Fibroblast of the aortic adventitia (primary cell): Measurements from ENCODE around the gene RIT1. TPM values are rescaled to one million over a fixed set of nuclear protein-coding genes. Genes with fewer than 3 reads are reported as not detected.

ENCODE experiments used
- DNase-seq: peaks from one replicate; pipeline ENCODE4 v3.0.0-alpha.2; 2010; ENCODE audit warnings: low read depth
- H3K4me3 ChIP-seq: 2 replicates; pipeline ENCODE4 v1.5.1; 2011; ENCODE audit warnings: low read depth, mild to moderate bottlenecking, control low read depth, low read length, moderate library complexity
- total RNA-seq: library from RNA; depleted of rRNA; stranded (reverse); fragments of >200 nt; gene quantifications from 2 replicates; pipeline ENCODE4 v1.2.3, GENCODE V29; 2012; ENCODE audit warnings: low replicate concordance
- TF ChIP-seq, protein P1 (sequence below): IDR thresholded peaks from 2 replicates; pipeline ENCODE4 v1.5.1; 2011; ENCODE audit warnings: mild to moderate bottlenecking, low read length, control low read depth, inconsistent platforms; ENCODE audit not compliant: insufficient read depth

The RIT1 gene
- total RNA-seq, 1 donor: 33.7 TPM

DNA sequence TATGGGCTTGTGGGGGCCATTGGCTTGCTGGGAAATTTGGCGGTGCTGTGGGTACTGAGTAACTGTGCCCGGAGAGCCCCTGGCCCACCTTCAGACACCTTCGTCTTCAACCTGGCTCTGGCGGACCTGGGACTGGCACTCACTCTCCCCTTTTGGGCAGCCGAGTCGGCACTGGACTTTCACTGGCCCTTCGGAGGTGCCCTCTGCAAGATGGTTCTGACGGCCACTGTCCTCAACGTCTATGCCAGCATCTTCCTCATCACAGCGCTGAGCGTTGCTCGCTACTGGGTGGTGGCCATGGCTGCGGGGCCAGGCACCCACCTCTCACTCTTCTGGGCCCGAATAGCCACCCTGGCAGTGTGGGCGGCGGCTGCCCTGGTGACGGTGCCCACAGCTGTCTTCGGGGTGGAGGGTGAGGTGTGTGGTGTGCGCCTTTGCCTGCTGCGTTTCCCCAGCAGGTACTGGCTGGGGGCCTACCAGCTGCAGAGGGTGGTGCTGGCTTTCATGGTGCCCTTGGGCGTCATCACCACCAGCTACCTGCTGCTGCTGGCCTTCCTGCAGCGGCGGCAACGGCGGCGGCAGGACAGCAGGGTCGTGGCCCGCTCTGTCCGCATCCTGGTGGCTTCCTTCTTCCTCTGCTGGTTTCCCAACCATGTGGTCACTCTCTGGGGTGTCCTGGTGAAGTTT, 30.8 kb upstream of the RIT1 start:
- TF ChIP-seq, protein P1, sequence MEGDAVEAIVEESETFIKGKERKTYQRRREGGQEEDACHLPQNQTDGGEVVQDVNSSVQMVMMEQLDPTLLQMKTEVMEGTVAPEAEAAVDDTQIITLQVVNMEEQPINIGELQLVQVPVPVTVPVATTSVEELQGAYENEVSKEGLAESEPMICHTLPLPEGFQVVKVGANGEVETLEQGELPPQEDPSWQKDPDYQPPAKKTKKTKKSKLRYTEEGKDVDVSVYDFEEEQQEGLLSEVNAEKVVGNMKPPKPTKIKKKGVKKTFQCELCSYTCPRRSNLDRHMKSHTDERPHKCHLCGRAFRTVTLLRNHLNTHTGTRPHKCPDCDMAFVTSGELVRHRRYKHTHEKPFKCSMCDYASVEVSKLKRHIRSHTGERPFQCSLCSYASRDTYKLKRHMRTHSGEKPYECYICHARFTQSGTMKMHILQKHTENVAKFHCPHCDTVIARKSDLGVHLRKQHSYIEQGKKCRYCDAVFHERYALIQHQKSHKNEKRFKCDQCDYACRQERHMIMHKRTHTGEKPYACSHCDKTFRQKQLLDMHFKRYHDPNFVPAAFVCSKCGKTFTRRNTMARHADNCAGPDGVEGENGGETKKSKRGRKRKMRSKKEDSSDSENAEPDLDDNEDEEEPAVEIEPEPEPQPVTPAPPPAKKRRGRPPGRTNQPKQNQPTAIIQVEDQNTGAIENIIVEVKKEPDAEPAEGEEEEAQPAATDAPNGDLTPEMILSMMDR: no peak
- no peak overlapping the region for H3K4me3 ChIP-seq
- DNase-seq: no peak

DNA sequence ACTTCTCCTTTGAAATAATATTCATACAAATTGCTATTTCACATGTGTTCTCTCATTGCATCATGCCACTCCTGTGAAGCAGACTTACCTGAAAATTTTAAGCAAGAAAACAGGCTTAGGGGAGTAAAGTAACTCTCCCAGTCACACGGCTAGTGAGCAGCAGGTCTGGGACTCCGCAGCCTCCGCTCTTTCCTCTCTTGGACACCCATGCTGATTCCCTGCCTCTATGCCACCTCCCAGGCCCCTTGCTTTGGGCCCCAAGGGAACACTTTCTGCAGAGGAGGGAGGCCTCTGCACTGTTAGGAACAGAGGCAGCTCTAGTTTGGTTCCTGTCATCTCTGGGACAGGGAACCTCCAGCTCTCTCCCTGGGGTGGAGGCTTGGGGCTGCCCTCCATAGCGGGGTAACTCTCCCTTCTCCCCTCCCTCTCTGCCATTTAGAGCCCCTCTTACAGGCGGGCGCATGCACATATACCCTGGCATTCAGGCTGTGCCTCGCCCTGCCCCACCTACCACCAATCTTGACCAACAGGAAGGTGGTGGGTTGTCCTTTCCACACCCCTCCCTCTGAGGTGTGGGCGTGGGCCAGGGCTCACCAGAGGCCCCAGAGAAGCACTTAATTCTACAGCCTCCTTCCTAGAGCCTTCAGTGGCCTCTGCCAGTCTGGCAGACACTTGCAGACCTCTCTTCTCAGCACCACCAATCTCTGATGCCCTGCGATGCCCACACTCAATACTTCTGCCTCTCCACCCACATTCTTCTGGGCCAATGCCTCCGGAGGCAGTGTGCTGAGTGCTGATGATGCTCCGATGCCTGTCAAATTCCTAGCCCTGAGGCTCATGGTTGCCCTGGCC, 30.1 kb upstream of the RIT1 start, which contains the start of gene RXFP4:
Gene RXFP4 (plus strand): TSS at position 646 of the 852 bp plus-strand sequence. CDS start 72 bp downstream, at position 718.
- DNase-seq: peak; percentile 53
- TF ChIP-seq, protein P1: no peak
- no peak within 1 kb of the TSS for H3K4me3 ChIP-seq

DNA sequence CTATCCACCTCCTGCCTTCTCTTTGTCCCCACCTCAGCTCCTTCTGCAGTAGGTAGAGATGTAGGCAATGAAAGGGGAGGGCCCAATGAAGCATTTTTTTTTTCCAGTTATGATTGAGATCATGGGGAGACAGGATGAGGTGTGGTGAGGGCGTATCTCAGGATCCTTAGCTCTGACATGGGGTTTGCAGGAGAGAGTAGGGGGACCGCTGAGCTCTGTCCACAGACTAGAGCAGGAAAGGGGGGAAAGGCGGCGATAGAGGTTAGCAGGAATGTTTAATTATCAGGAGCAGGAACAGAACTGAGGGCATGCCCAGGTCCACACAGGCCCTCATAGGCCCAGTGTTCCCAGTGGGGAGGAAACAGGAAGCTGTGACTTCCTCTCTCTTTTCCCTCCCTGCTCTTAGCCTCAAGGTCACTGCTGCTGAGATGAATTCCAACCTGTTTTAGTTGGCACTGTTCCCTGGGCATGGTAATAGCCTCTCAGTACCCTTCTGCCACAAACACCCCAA, 29.4 kb upstream of the RIT1 start:
- H3K4me3 ChIP-seq: no peak overlapping the region
- TF ChIP-seq, protein P1: no peak
- peak; percentile 76 for DNase-seq

DNA sequence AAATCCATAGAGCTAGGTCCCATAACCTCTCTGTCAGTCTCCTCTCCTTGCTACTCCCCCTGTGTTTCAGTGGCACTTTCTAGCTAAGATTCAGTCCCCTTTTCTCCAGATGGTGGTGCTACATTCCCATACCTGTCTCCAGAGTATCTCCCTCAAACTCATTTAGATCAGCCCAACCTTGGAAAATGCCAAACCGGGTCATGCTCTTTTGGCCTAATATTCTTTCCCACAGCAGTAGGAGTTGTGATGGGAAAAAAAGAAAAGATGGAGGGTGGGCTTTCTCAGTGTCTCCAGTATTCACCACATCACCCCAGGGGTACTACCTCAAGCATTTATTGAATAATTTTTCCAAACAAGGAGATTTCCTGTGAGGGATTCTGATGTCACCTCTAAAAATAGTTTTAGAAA, 27.1 kb upstream of the RIT1 start:
- H3K4me3 ChIP-seq: no peak overlapping the region
- TF ChIP-seq, protein P1: peak; percentile 69
- DNase-seq: peak; percentile 80

DNA sequence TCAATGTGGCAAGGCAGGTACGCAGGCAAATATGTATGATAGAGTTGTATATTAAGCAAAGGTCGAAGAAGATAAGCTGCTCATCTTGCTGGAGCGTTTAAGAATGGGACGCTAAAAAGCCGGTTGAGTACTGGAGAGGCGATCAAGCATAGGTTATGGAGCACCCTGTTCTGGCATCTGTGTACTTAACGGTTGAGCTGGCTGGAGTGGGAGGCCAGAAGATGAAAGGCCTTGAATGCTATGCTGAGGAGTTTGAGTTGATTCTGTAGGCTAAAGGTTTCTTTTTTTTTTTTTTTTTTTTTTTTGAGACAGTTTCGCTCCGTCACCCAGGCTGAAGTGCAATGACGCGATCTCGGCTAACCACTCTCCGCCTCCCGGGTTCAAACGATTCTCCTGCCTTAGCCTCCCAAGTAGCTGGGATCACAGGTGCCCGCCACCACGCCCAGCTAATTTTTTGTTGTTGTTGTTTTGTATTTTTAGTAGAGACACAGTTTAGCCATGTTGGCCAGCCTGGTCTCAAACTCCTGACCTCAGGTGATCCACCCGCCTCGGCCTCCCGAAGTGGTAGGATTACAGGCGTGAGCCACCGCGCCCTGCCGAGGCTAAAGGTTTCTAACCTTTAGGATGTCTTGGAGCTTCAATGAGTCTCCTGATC, 23.9 kb upstream of the RIT1 start:
- TF ChIP-seq, protein P1: no peak
- peak overlapping the region; percentile 69 for H3K4me3 ChIP-seq
- no peak for DNase-seq

DNA sequence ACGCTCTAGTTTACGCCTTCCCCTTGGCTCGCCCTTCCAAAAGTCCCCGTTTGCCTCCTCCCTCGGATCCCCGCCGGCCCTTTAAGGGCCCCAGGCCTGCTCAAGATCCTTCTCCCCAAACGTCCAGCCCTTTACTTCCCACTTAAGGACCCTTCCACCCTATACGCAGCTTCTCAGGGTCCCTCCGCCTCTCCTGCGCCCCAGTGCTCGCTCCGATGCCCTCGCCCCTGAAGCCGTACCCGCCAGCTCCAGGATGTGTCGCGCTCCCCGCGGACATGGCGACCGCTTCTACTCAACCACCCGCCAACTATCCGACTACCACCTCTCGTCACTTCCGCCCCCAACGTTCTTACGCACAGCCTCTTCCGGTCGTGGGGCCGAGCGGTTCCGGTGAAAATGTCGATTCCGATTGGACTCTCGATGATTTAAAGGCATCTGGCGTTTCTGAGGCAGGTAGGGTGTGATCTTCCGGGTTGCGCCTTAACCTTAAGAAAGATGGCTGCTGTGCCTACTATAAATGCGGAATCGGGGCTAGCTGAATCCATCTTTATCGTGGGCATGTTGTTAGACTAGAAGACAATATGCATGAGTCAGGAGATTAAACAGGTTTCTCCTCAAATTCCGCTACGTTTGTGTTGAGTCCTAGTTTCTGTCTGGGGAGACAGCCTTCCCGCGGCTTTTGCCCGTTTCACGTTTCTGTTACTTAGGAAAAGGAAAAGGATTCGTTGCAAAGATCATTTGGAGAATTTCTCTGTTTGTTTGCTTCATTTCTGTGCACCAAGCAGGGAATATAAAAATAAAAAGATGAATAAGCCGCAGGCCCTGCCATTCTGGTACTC, 23.2 kb upstream of the RIT1 start, which contains the start of gene KHDC4:
Gene KHDC4 (minus strand): TSS at position 317 of the 839 bp plus-strand sequence. CDS start 40 bp downstream, at position 277.
- TF ChIP-seq, protein P1: no peak
- peak within 1 kb of the TSS; percentile 93 for H3K4me3 ChIP-seq

More for the DNA sequence above, 23.2 kb upstream of the RIT1 start, which contains the start of gene KHDC4:
- DNase-seq: peak; percentile 99
